Globus pallidus (tissue), 1 donor: ENCODE data around the gene PRKCH.
"Not testable (repeated sequence)": the region's sequence is repeated elsewhere in the genome, so short reads cannot be mapped to it uniquely, and the experiment has no call there.

Experiments
- DNase-seq: peaks from one replicate; pipeline ENCODE4 v3.0.0-alpha.2; 2015; ENCODE audit warnings: low spot score

Gene PRKCH

DNA sequence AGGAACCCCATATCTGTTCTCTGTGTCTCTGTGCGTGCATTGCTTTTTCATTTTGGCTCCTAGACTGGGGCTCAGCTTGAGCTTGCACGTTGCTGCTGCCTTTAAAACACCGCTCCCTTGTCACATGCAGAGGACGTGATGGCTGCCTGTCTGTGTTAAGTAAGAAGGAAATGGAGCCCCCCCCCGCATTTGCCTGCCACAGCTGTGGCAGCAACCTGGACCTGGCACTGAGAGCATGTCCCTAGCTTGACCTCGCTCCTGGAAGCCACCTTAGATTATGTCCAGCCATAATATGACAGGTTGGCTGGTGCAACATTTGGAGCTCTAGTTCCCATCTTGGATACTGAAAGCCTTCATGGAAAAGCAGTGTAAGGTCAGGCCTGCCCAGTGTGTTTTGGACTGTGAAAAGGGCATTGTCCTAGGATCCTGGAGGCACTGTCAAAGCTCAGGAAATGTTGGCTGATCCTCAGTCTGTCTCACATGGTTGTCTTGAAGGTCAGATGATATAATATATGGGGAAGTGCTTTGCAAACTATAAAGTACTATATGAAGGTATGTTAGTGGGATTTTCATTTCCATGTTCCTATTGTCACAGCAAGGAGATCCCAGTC is 73.8 kb downstream of the PRKCH start:
- DNase-seq: no peak

DNA sequence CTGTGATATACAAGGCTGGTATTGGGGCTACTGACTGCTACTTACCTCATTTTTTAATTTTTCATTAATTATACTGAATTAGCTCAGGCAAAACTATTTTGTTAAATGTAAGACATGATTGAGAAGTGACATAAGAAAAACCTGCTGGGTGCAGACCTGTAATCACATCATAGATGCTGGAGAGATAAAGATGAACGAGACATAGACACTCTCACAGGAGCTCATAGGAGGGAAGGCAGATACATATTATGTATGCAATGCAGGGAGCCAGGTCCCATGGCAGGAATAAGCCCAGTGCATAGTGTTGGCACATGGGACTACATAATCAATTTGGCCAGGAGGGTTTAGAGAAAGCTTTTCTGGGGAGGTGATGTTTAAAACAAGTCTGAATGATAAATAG is 74.9 kb downstream of the PRKCH start:
- DNase-seq: no peak

DNA sequence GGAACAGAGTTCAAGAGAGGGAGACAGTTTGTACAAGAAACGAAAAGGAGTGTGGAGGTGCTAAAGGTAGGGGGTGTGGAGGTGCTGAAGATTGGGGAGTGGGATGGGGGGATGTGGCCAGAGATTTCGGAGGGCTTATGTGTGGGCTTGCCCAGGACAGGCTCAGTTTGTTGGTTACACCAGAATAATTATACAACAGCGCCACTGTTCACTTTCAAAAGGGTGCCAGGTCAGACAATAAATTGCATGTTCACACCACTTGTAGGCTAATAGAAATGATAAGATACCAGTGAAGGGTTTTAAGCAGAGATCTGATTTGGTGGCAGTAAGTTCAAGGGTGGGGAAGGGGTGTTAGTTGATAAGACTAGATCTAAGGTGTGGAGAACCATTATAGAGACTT is 75.3 kb downstream of the PRKCH start:
- no peak for DNase-seq

DNA sequence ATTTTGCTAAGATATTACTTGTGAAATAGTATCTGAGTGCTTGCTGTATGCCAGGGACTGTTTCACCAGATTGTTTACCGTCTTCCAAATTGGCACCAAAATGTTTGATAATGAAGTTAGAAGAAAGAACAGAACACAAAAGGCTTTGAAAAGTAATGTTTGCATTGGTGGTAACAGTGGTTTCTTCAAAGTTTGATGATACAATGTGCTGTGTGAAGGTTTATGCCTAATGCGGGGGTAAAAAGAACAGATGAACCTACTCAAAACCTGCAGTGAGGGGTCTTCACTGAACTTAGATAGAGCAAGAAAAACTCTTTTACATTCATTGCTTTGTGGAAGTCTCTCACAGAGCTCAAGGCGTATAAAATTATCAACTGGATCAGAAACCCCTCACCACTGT is 76.2 kb downstream of the PRKCH start:
- no peak for DNase-seq

DNA sequence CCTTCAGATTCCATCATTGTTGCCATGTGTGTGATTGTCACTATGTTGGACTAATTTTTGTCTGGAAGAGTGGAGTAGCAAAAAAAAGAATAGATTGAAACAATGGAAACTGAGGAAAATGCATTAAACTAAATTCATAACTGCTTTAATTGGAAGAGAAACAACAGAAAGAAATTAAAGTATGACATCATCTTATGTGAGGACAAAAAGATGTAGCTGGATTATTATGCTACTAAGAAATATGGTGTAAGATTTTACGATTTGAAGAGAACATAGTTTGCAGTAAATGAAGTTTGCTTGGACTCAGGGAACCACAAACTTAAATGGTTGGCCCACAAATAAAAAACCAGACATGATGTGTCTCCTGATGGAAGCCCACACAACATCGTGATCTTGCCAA is 76.8 kb downstream of the PRKCH start:
- no peak for DNase-seq

DNA sequence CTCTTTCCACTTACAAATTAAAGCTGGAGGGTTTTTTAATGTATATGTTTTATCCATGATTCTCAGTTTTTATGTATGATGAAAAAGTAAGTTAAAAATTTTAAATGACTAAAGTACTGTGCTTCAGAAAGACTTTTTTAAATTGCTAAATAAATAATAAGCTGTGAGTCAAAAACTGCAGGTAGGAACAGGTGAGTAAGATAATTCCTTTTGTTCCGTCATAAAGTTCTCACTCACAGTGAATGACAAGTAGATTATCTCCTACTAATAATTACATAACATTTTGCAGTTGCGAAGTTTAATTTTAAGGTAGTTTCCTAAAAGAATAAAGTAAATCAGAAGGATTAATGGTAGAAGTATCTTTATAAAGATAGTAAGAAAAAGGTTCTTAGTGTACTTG is 78.0 kb downstream of the PRKCH start:
- no peak for DNase-seq

DNA sequence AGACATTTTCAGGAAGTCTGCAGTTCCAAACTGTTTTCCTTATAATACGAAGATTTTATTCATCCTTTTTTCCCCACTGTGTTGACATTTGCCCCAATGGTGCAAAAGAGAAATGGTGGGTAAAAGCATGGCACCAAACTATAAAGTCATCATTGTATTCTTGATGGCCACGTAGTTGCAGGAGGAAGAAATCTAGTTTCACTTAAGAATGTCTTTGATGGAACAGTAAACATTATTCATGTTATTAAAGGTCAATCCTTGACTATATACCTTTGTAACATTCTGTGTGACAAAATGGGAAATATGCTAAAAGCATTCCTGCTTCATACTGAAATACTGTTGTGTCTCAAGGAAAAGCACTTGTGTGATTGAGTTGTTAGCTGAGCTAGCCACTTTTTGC is 80.1 kb downstream of the PRKCH start:
- DNase-seq: no peak

DNA sequence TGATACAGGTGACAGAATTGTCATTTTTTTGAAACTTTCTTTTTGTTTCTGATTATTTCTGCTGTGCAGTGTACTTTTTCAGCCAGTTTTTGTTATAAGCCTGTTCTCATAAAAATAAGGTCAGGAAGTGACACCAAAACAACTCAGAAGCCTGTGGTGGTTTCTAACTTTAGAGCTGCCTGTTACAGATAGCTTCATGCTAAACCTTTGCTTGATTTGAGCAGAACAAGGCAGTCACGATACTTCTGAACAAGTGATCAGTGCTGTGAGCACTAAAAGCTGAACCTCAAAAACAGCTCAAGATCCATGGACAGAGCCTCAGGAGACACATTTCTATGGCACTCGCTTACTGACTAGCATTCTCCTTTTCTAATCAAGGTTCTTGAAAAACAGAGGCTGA is 82.0 kb downstream of the PRKCH start:
- DNase-seq: no peak

DNA sequence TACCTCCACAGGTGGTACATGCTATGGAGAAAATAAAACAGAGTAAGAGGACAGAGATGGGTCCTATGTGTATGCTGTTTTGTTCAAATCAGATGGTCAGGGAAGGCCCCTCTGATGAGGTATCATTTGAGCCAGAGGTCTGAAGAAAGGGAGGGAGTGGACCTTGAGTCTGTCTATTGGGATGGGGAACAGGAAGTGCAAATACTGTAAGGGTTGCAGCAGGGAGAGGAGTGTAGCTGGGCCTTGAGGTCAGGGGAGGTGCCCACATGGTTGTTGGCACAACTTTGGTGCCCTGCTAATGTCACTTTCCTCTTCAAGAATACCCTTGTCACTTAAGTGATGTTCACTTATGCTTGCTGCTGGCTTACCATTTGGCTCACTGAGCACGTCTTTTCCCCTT is 83.3 kb downstream of the PRKCH start:
- no peak for DNase-seq

DNA sequence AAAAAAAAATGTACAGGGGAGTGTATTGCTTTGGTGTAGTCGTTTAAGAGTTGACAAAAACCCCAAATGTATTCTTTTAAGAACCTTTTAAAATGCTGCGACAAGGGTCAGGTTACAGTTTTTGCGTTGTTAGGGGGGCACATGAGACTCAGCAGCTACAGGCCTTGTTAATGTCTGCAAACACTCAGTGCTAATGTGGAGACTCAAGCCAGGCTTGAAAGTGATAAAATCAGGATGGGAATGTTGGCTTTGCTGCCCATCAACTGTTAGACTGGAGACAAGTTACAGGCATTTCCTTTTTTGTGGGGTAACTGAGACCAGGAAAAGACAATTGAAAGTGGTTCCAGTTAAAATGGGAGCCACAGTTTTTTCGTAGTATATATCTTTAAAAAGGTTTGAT is 84.8 kb downstream of the PRKCH start:
- no peak for DNase-seq

DNA sequence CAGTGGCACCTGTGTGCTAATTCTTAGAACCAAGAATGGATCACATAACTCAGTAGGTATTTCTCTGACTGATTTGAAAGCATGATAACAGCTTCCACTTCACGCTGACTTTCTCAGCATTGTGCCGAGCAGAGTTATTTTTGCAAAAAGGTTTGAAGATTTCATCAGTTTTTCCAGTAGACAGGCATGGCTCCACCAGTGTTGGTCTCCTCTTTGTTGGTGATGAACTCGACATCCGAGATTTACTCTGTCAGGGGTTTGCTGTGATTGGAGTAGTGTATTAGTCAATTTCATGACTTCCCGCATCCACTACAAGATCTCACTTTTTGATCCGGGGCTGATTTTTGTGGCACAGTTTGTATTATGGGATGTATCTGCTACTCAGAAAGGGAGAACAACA is 85.3 kb downstream of the PRKCH start:
- no peak for DNase-seq

DNA sequence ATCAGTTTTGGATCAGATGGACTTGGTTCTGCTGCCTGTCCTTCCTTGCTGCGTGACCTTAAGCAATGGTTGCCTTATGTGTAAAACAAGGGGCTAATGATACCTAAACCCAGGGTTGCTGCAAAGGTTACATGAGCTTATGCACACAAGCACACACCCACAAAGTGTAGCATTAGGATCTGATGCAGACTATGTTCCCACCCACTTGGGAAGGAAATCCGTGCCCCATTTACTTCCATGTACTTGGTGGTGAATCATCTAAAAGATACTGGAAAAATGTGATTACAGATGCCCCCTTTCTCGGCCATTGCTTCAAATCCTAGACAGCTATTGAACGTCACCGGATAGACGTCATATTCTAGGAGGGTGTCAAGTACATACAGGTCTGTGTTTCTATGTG is 87.1 kb downstream of the PRKCH start:
- no peak for DNase-seq

DNA sequence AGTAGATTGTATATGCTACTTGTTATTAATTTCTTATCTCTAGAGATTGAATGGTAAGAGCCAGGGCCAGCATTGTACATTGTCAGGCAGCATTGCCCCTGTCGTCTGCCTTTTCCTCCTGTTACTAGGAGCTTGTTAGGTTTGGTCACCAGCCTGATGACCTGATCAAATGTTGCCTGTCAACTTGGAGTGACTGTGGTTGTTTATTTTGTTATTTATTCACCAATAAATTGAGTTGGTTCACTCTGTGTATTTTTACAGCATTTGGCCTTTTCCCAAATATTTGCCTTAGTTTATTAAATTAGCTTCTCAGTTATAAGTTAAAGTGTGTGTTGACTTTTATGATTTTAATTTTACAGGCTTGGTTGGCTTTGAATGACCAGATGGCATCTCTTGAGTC is 88.4 kb downstream of the PRKCH start:
- DNase-seq: no peak

DNA sequence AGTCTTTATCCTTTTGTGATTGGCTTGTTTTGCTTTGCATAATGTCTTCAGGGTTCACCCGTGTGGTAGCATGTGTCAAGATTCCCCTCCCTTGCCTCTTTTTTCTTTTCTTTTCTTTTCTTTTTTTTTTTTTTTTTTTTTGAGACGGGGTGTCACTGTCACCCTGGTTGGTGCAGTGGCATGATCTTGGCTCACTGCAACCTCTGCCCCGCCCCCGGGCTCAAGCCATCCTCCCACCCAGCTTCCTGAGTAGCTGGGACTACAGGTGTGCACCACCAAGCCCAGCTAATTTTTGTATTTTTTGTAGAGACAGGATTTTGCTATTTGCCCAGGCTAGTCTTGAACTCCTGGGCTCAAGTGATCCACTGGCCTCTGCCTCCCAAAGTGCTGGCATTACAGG is 94.6 kb downstream of the PRKCH start:
- not testable (repeated sequence) for DNase-seq

DNA sequence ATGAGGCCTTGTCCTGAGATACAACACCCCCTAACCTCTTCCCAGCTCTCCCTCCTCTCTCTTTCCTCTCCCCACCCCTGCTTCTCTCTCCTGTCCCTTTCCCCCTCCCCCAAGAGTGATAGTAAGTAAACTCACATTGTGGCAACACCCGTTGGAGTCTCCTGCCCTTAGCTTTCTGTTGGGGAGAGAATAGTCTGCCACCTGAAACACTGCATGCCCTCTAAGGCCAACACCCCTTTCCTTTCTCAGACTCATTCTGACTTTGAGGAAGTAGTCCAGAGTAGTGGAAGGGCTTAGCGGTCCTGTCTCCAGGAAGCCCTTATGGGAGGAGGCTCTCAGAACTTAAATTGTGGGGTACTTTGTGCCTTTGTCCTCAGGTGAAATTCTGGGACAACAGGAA is 95.2 kb downstream of the PRKCH start:
- no peak for DNase-seq

DNA sequence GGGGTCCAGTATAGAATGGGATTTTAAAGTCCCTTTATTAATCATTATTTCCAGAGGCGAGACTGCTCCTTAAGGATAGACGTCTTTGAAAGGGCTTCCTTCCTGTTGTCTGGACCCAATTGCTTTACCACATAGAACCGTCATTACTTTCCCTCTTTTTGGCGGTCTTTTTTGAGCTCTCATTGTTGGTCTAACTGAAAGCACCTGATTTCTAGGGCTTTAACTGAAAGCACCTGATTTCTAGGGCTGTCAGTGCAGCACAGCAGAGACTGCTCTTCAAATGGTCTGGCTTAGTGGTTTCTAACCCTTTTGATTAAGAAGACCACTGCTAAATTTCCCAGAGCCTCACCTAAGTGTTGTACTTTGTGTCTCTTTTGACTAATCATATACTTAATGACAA is 95.8 kb downstream of the PRKCH start:
- no peak for DNase-seq

DNA sequence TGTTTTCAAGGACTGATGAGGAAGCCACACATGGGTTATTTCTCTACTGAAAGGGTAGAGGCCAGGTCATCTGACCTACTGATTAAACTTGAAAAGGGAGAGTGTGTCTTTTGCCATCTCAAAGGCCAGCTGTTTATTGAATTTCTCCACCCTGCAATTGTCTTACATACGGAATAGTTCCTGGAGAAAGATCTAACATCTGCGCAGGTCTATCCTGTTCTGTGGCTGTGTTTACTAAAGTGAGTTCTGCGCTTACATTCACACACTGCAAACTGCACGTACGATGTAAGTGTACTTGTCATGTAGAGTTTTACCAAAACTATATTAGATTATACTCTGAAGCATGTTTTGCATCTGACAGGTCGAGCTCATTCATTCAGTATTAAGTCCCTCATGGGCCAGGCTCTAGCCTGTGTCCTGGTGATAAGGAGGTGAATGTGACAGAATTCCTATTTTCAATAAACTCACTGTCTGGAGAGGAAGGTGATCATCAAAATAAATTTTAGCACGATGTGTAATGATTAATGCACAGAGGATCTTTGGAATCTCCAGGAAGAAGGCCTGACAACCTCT is 96.6 kb downstream of the PRKCH start:
- no peak for DNase-seq

DNA sequence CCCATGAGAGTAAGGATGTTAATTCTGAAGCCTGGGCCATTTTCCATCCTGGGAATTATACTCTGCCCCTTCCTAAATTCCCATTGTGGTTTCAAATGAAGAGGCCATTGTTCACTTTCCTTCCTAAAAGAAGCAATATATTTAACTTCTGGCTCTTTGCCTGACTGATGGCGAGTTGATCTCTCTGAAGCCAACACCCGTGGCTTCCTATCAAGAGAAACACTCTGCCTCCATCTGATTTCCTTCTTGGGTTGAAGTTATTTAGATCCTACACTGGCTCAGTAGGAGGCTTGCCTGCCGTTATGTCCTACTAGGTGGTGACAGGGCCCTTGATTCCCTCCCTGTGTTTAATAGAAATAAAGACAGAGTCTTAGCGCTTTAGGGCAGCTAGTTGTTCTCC is 97.4 kb downstream of the PRKCH start:
- DNase-seq: no peak

DNA sequence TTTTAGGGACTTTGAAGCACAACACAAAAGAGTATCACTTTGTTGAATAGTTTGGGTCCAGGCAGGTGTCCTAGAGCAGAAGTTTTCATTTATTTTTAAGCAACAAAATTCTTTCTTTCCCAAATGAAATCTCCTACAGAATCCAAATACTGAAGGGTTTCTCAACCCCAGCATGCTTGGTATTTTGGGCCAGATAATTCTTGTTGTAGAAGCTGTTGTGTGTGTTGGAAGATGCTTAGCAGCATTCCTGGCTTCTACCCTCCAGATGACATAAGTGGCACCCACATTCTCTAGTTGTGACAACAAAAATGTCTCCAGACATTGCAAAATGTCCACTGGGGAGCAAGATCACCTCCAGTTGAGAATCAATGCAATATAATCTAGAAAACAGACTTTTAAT is 97.8 kb downstream of the PRKCH start:
- no peak for DNase-seq

DNA sequence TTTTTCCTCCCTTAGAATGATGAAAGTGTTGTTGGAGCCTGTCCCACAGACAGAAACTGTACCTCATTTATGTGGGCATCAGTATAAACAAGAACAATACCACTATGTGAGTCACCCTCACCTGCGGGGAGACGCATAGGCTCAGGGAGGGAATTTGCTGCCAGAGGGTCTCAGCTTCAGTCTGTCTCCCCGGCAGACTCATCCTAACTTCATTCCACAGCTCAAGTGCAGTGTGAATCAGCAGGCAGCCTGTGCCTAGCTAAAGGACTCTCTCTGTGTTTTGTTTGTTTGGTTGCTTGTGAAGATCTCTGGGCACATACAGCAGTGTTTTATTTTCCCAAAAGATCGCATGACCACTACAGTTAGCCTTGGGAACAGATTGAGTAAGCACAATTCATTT is 98.9 kb downstream of the PRKCH start:
- DNase-seq: no peak

DNA sequence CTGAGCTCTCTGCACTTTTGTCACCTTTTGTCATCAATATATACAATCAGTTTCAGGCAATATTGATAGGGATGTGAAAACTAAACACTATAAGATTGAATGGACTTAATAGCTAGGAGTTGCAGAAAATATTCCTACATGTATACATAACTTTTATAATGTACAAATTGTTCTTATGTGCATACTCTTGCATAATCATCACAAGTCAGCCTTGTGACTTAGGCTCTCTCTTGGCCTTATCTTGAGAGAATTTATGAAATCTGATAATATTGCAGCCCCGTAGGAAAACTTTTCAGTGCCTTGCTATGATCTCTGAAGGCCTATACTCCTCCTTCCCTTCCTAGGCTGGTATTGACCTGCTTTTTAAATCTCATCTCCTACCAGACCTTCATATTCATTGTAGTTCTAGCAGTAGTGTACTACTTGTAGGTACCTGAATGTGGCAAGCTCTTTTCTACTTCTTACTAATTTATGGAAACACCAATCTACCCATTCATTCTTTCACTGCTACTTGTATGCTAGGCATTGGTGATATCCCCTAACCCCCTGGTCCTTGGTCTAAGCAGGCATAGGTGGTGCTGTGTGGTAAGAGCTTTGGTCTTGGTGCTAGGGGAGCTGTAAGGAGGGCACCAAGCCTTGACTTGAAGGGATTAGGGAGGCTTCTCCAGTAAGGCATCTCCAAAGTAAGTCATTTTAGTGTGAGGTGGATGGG is 100.0 kb downstream of the PRKCH start:
- DNase-seq: no peak

DNA sequence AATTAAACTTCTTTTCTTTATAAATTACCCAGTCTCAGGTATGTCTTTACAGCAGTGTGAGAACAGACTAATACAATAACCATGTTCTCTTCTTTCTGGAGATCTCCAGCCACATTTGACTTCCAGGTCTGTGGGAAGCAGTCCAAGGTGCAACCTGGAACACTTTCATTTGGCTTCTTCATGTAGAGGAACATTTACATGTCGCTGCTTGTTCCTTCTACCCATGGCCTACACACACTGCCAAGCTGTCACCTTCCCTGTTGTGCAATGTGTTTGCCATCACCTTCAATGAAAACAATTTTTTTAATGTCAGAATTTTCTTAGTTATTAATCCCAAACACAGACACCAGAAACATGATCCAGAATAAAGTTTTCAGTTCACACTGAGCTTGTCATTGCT is 104.7 kb downstream of the PRKCH start:
- no peak for DNase-seq

DNA sequence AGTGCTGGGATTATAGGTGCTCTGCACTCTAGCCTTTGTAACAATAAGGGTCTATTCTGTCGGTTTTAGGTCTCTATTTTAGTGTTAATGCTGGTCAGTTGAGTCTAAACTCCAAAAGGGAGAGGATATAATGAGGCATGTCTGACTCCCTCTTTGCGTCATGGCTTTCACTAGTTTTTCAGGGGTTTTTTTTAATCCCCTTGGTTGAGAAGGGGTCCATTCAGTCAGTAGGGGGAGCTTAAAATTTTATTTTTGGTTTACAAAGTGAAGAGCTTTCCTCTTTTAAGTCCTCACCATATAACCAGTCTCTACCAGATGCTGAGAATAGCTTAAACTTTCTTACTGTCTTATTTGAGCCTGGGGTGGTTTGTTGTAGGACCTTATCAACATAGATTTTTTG is 106.9 kb downstream of the PRKCH start:
- DNase-seq: no peak

DNA sequence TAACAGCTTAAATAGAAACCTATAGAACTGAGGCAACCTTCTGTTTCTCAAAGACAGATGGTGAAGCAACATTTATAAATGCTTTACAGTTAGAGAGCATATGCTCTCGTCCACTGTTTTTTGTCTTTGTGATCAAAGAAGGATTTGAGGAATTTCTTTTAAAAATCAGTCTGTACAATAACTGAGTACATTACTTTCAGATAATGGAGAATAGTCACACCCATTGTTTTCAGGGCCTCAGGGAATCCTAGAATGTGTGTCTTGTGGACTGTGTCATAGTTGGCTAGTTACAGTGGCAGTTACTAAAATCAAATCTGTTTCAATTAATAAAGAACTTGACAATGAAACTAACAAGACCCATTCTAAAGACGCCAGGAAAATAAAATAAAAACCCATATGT is 107.9 kb downstream of the PRKCH start:
- no peak for DNase-seq
